SU-DHL-6 (cell line): ENCODE measurements around the gene SGIP1.

Experiments
- H2AFZ ChIP-seq: fragments of 200-600 bp; sonication (generic); 2 replicates; pipeline ENCODE4 v1.6.1; 2014; ENCODE audit warnings: low read depth, mild to moderate bottlenecking, moderate library complexity, mixed read lengths, antibody characterized with exemption, low read length; ENCODE audit not compliant: severe bottlenecking
- H3F3A ChIP-seq: fragments of 200-600 bp; shearing (Covaris generic); 2 replicates; pipeline ENCODE4 v1.6.0; 2016; ENCODE audit warnings: antibody characterized with exemption, mild to moderate bottlenecking; ENCODE audit not compliant: insufficient read depth
- H3K27ac ChIP-seq: fragments of 200-600 bp; sonication (generic); 2 replicates; pipeline ENCODE4 v1.5.1; 2016; ENCODE audit warnings: low read depth, mild to moderate bottlenecking, low read length, moderate library complexity, mixed read lengths
- H3K27me3 ChIP-seq: fragments of 200-600 bp; sonication (generic), shearing (Covaris generic); 2 replicates; pipeline ENCODE4 v1.6.0; 2014; ENCODE audit warnings: mild to moderate bottlenecking, low read length
- H3K36me3 ChIP-seq: fragments of 200-600 bp; sonication (generic); 2 replicates; pipeline ENCODE4 v1.6.1; 2014; ENCODE audit warnings: mild to moderate bottlenecking, low read length, mixed read lengths
- H3K4me2 ChIP-seq: fragments of 300-600, 200-600 bp; shearing (Covaris generic), sonication (generic); 2 replicates; pipeline ENCODE4 v1.6.0; 2014; ENCODE audit warnings: low read length, low read depth, mild to moderate bottlenecking; ENCODE audit not compliant: poor library complexity, severe bottlenecking
- H3K4me3 ChIP-seq: fragments of 200-600 bp; sonication (generic); 2 replicates; pipeline ENCODE4 v1.5.1; 2014; ENCODE audit warnings: antibody characterized with exemption, low read length, mild to moderate bottlenecking, mixed read lengths; ENCODE audit not compliant: insufficient read depth, poor library complexity, severe bottlenecking
- H3K79me2 ChIP-seq: fragments of 200-600 bp; sonication (generic); 2 replicates; pipeline ENCODE4 v1.6.1; 2014; ENCODE audit warnings: mild to moderate bottlenecking, low read length, moderate library complexity; ENCODE audit not compliant: insufficient read depth
- H3K9ac ChIP-seq: fragments of 200-600 bp; sonication (generic); 2 replicates; pipeline ENCODE4 v1.7.0; 2014; ENCODE audit warnings: mild to moderate bottlenecking, low read length
- H3K9me2 ChIP-seq: fragments of 200-600 bp; sonication (generic); replicated peaks from 2 replicates; pipeline ENCODE4 v1.6.1; 2014; ENCODE audit warnings: low read length; ENCODE audit not compliant: insufficient read depth
- H3K9me3 ChIP-seq: fragments of 200-600 bp; sonication (generic); 2 replicates; pipeline ENCODE4 v1.6.1; 2014; ENCODE audit warnings: low read length, mixed read lengths; ENCODE audit not compliant: insufficient read depth
- H4K20me1 ChIP-seq: fragments of 200-600 bp; sonication (generic); 2 replicates; pipeline ENCODE4 v1.6.1; 2014; ENCODE audit warnings: low read depth, mild to moderate bottlenecking, antibody characterized with exemption, low read length, moderate library complexity, mixed read lengths
- CTCF ChIP-seq: fragments of 200-600 bp; sonication (generic); IDR thresholded peaks from one replicate; pipeline ENCODE4 v1.5.1; 2017; ENCODE audit warnings: antibody characterized with exemption, mild to moderate bottlenecking, low read length, moderate library complexity; ENCODE audit not compliant: insufficient read depth, poor library complexity, severe bottlenecking
- EZH2phosphoT487 ChIP-seq: fragments of 200-600 bp; sonication (generic), shearing (Covaris generic); conservative IDR thresholded peaks from 2 replicates; pipeline ENCODE4 v1.6.1; 2018; ENCODE audit warnings: mild to moderate bottlenecking, antibody characterized with exemption, low read length, moderate library complexity, mixed read lengths

Gene SGIP1

GRCh38 chr1:66654643-66655042 is 120.7 kb downstream of the SGIP1 start:
- H3K36me3 ChIP-seq, result no peaks in the 10 kb centered on the region
- H3K9me2 ChIP-seq, result no peaks in the 10 kb centered on the region
- no peaks in the 10 kb centered on the region for H3K79me2 ChIP-seq
- no peak for TF ChIP-seq EZH2phosphoT487
- no peak for TF ChIP-seq CTCF
- H3K4me2 ChIP-seq, result no peak overlapping the region
- no peaks in the 10 kb centered on the region for H3K27me3 ChIP-seq
- no peak overlapping the region for H3K27ac ChIP-seq
- no peak overlapping the region for H3K4me3 ChIP-seq
- no peaks in the 10 kb centered on the region for H3F3A ChIP-seq
- no peak overlapping the region for H2AFZ ChIP-seq
- H4K20me1 ChIP-seq, result no peaks in the 10 kb centered on the region
- no peaks in the 10 kb centered on the region for H3K9me3 ChIP-seq
- no peak overlapping the region for H3K9ac ChIP-seq

- Histone ChIP-seq H2AFZ (no peak overlapping the region), H3K9me3 (no peaks in the 10 kb centered on the region), H4K20me1 (no peaks in the 10 kb centered on the region; the same call in 1 of the 2 replicates), H3K4me3 (no peak overlapping the region), H3K9ac (no peak overlapping the region), H3K36me3 (no peaks in the 10 kb centered on the region), H3K27me3 (no peaks in the 10 kb centered on the region; the same call in 1 of the 2 replicates), H3K27ac (no peak overlapping the region), H3K79me2 (no peaks in the 10 kb centered on the region), H3K9me2 (no peaks in the 10 kb centered on the region), H3K4me2 (no peak overlapping the region), H3F3A (no peaks in the 10 kb centered on the region)
- TF ChIP-seq CTCF (no peak), EZH2phosphoT487 (no peak)
These were observed 137.5 kb downstream of the SGIP1 start for GRCh38 chr1:66671455-66671854.

GRCh38 chr1:66676613-66677298 is 142.8 kb downstream of the SGIP1 start:
- no peak overlapping the region for H2AFZ ChIP-seq
- H3K9ac ChIP-seq, result no peak overlapping the region
- H3K27me3 ChIP-seq, result no peaks in the 10 kb centered on the region
- no peak overlapping the region for H3K4me3 ChIP-seq
- no peaks in the 10 kb centered on the region for H3F3A ChIP-seq
- no peaks in the 10 kb centered on the region for H3K9me2 ChIP-seq
- H3K9me3 ChIP-seq, result no peaks in the 10 kb centered on the region
- H3K4me2 ChIP-seq, result no peak overlapping the region
- no peaks in the 10 kb centered on the region for H3K79me2 ChIP-seq
- H3K36me3 ChIP-seq, result no peaks in the 10 kb centered on the region
- no peaks in the 10 kb centered on the region for H4K20me1 ChIP-seq
- no peak overlapping the region for H3K27ac ChIP-seq
- TF ChIP-seq EZH2phosphoT487 (no peak), CTCF (no peak)
